ENCODE data around the gene VDAC1.
A peak's percentile ranks its signal among the peaks of the same experiment; 100 is the strongest.
"Not testable (repeated sequence)": the region's sequence is repeated elsewhere in the genome, so short reads cannot be mapped to it uniquely, and the experiment has no call there.

Gene VDAC1

GRCh38 chr5:133957591-133957990, 47.2 kb downstream of the VDAC1 start:
- H3K27me3 Mint-ChIP-seq (ENCODE audit: low read depth, poor library complexity): no peaks in the 10 kb centered on the region

GRCh38 chr5:133957080-133957479, 47.7 kb downstream of the VDAC1 start:
- no peaks in the 10 kb centered on the region for H3K9me3 Mint-ChIP-seq
- no peak for DNase-seq
- peaks cover 2% of the 10 kb centered on the region for H3K27me3 Mint-ChIP-seq (ENCODE audit: low read depth, poor library complexity)
- H3K4me3 Mint-ChIP-seq: no peak overlapping the region
- peaks cover 24% of the 10 kb centered on the region for H3K4me1 Mint-ChIP-seq
- no peak overlapping the region for H3K27ac Mint-ChIP-seq
- TF ChIP-seq, protein P1, sequence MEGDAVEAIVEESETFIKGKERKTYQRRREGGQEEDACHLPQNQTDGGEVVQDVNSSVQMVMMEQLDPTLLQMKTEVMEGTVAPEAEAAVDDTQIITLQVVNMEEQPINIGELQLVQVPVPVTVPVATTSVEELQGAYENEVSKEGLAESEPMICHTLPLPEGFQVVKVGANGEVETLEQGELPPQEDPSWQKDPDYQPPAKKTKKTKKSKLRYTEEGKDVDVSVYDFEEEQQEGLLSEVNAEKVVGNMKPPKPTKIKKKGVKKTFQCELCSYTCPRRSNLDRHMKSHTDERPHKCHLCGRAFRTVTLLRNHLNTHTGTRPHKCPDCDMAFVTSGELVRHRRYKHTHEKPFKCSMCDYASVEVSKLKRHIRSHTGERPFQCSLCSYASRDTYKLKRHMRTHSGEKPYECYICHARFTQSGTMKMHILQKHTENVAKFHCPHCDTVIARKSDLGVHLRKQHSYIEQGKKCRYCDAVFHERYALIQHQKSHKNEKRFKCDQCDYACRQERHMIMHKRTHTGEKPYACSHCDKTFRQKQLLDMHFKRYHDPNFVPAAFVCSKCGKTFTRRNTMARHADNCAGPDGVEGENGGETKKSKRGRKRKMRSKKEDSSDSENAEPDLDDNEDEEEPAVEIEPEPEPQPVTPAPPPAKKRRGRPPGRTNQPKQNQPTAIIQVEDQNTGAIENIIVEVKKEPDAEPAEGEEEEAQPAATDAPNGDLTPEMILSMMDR (IDR thresholded peaks at IDR 0.05): no peak
- peaks cover 53% of the 10 kb centered on the region for H3K36me3 Mint-ChIP-seq (ENCODE audit: low read depth)

More at GRCh38 chr5:133957591-133957990, 47.2 kb downstream of the VDAC1 start:
- H3K9me3 Mint-ChIP-seq: no peaks in the 10 kb centered on the region
- peaks cover 53% of the 10 kb centered on the region for H3K36me3 Mint-ChIP-seq (ENCODE audit: low read depth)
- peaks cover 29% of the 10 kb centered on the region for H3K4me1 Mint-ChIP-seq
- H3K4me3 Mint-ChIP-seq: no peak overlapping the region
- DNase-seq: no peak
- TF ChIP-seq, protein P1 (IDR thresholded peaks at IDR 0.05): no peak
- H3K27ac Mint-ChIP-seq: no peak overlapping the region

DNA sequence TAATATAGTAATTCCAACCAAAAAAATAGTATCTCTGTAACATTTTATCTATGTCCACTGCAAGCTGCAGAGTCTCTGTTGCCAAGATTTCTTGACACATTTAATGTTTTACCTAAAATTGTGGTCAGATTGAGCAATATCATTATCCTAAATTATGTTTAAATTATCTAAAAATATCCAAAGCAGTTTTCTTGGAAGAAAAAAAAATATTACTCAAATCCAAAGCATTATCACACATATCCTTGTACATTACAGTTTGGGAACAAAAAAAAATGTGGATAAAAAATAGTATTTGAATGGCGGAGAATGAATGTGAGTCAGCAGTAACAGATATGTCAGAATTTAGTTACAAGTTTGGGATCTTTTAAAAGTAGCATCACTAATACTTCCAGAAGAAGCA, 48.6 kb downstream of the VDAC1 start:
- not testable (repeated sequence) for H3K27me3 Mint-ChIP-seq (ENCODE audit: low read depth, poor library complexity); H3K27ac Mint-ChIP-seq; DNase-seq; H3K9me3 Mint-ChIP-seq; H3K4me3 Mint-ChIP-seq
- Mint-ChIP-seq H3K4me1 (peaks cover 22% of the 10 kb centered on the region), H3K36me3 (ENCODE audit: low read depth) (peaks cover 53% of the 10 kb centered on the region)

DNA sequence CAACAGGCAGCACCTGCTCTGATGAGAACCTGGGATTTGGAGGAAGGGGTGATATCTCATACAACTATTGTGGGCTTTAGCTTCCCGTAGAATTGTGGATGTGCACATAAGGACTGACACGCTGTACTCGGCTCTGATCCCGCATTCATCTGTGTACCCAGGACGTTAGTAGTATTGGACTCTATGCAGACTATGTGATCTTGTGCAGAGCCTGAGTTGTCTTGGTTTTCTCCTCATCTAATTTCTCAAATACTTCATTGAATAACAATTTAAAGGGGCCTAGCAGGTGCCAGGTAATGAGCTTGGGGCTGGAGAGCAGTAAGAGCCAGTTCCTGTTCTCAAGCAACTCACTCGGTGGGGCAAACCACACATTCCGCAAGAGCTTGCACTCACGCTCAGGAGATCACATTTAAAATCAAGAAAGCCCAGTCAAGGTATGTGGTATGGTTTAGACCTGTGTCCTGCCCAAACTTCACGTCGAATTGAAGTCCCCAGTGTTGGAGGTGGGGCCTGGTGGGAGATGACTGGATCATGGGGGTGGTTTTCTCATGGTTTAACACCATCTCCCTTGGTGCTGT, 51.1 kb downstream of the VDAC1 start:
- peaks cover 11% of the 10 kb centered on the region for H3K4me1 Mint-ChIP-seq
- H3K9me3 Mint-ChIP-seq: no peaks in the 10 kb centered on the region
- no peak overlapping the region for H3K27ac Mint-ChIP-seq

DNA sequence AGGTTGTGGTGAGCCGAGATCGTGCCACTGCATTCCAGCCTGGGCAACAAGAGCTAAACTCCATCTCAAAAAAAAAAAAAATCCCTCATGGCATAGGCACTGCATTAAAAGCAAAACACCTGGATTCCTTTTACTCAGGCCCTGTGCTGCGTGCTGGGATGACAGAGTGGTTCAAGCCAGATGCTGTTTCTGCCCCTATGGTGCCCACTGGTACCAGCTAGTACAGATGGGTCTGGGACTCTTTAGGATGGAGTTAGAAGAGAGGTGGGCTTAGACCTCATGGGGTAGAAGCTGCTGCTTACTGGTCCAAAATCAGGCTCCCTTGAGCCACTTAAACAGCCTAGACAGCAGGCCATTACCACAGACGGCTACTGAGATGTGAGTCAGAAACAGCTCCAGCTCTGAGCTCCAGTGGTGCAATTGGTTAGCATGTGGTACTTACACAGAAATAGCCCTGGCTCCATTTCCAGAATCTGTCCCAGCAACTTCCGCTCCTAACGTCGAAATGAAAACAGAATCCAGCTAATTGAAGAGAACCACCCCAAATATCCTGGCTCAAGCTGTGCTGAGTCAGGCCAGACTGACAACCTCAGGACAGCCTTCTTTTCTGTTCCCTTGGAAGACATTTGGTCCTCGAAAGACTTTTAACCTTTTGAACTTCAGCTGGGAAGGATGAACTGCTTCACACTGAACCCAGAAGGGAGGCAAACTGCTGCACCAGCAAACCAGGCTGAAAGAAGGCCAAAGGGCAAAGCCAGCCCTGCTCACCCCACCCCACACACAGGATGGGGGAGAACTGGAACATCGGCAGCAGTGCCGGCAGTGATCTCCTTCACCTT, 51.8 kb downstream of the VDAC1 start:
- Mint-ChIP-seq H3K4me3 (no peak overlapping the region), H3K9me3 (no peaks in the 10 kb centered on the region), H3K4me1 (peaks cover 11% of the 10 kb centered on the region), H3K36me3 (ENCODE audit: low read depth) (peaks cover 39% of the 10 kb centered on the region), H3K27me3 (ENCODE audit: low read depth, poor library complexity) (peaks cover 6% of the 10 kb centered on the region), H3K27ac (peak overlapping the region; percentile 13)
- TF ChIP-seq, protein P1 (IDR thresholded peaks at IDR 0.05): no peak
- DNase-seq: no peak

More for the DNA sequence above, 51.1 kb downstream of the VDAC1 start:
- Mint-ChIP-seq H3K27me3 (ENCODE audit: low read depth, poor library complexity) (peaks cover 4% of the 10 kb centered on the region), H3K36me3 (ENCODE audit: low read depth) (peaks cover 40% of the 10 kb centered on the region), H3K4me3 (no peak overlapping the region)
- TF ChIP-seq, protein P1 (IDR thresholded peaks at IDR 0.05): no peak
- no peak for DNase-seq

- Mint-ChIP-seq H3K9me3 (no peaks in the 10 kb centered on the region), H3K4me1 (peaks cover 11% of the 10 kb centered on the region), H3K4me3 (no peak overlapping the region), H3K27ac (no peak overlapping the region), H3K36me3 (ENCODE audit: low read depth) (peaks cover 24% of the 10 kb centered on the region), H3K27me3 (ENCODE audit: low read depth, poor library complexity) (peaks cover 21% of the 10 kb centered on the region)
- DNase-seq: no peak
- TF ChIP-seq, protein P1 (IDR thresholded peaks at IDR 0.05): no peak
These were observed 53.8 kb downstream of the VDAC1 start for GRCh38 chr5:133950821-133951612.

Data from nephron progenitor cell (in vitro differentiated cells).